ENCODE results near the gene KIN.

GRCh38 chr10:7819121-7819460 is 31.3 kb upstream of the KIN start:
- no peak for TF ChIP-seq SUZ12 (IDR thresholded peaks at IDR 0.05)
- TF ChIP-seq SP1 (IDR thresholded peaks at IDR 0.05) = no peak
- TF ChIP-seq FOXM1 (IDR thresholded peaks at IDR 0.05; ENCODE audit: borderline replicate concordance) = no peak
- TF ChIP-seq L3MBTL2 (conservative IDR thresholded peaks at IDR 0.05) = no peak
- TF ChIP-seq PKNOX1 (IDR thresholded peaks at IDR 0.05) = no peak
- no peak for TF ChIP-seq FOXK2 (IDR thresholded peaks at IDR 0.05)
- TF ChIP-seq ARNT (IDR thresholded peaks at IDR 0.05) = no peak
- TF ChIP-seq BHLHE40 (IDR thresholded peaks at IDR 0.05; ENCODE audit: borderline replicate concordance) = no peak
- TF ChIP-seq ZNF384 (IDR thresholded peaks at IDR 0.05) = no peak
- TF ChIP-seq NFRKB (IDR thresholded peaks at IDR 0.05) = no peak
- TF ChIP-seq FOXA1 (IDR thresholded peaks at IDR 0.05) = no peak
